ENCODE measurements around the gene ATP2C2.

- no peak for TF ChIP-seq CTCF (IDR thresholded peaks at IDR 0.05; ENCODE audit: low read depth, low read length)
- no peak for TF ChIP-seq POLR2A (IDR thresholded peaks at IDR 0.05; ENCODE audit: extremely low read depth, insufficient read length)
These were observed 30.4 kb downstream of the ATP2C2 start for GRCh38 chr16:84398701-84399100.
